NCI-H774 (cell line): ENCODE results near the gene SPTBN4.
"Not testable (repeated sequence)": the region's sequence is repeated elsewhere in the genome, so short reads cannot be mapped to it uniquely, and the experiment has no call there.

Experiments
- DNase-seq: peaks from one replicate; lab custom pipeline; 2025; lab: John Stamatoyannopoulos, UW

SPTBN4 gene

GRCh38 chr19:40441719-40442253 is 25.0 kb upstream of the SPTBN4 start:
- no peak for DNase-seq

- no peak for DNase-seq
These were observed 24.3 kb upstream of the SPTBN4 start for GRCh38 chr19:40442328-40443130.

DNA sequence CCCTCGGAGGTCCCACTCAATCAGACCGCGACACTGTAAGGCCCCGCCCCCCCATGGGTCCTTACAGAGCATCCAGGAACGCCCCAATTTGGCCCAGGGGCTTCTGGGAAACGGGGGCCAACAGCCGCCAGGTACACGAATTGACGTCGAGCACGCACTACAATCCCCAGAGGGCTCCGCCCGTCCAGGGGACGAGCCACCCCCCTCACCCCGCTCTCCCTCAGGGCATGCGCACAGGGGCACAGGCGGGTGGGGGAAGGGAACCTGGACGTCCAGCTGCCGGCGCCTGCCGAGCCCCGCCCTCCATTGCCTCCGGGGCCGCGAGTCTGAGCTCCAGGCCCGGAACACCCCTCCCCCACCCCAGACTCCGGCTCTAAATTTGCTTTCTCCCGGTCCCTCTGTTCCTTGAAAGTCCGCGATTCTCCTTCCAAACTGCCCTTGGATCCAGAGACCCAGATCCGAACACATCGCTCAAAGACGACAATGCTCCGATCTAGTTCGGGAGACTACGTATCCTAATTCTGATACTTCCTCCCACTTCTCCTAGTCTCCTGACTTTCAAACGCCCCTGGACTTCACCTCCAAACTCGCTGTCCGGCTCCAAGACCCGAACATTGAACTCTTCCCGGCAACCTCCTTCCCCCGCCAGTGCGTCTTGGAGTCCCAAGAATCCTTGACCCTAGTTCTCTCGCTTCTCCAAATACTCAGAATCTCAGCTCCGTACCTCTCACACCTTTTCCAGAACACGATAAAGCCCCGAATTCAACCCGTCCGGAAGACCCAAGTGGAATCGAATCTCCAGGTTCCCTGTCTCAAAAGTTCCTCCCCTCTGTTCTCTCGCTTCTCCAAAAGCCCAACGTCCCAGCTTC is 23.4 kb upstream of the SPTBN4 start:
- DNase-seq, result peak; percentile 98

GRCh38 chr19:40444000-40444824 is 22.6 kb upstream of the SPTBN4 start, which contains the start of gene SERTAD3:
SERTAD3 (minus strand) TSS chr19:40444335; CDS start chr19:40442080, 2,255 bp downstream.
- DNase-seq, result peak; percentile 92

DNA sequence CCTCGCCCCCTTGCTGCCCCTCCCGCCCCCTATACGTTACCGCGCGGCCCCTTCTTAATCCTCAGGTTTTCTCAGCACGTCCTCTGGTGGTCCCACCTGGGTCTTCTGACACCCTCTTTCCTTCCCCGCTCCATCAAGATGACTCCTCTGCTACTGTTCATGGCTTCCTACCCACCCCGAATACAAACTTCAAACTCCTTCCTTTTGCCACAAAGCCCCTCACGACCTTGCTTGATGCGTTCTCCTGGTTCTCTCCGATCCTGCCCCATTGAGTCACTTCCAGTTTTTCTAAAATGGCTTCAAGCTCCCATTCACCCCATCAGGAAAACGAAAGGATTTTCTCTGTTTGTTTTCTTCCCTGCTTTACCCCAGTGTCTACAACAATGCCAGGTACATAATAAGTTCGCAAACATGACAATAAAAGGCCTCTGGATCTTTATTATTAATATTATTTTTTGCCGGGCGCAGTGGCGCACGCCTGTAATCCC is 21.9 kb upstream of the SPTBN4 start:
- DNase-seq, result peak; percentile 69

- DNase-seq, result no peak
These were observed 21.0 kb upstream of the SPTBN4 start for GRCh38 chr19:40445780-40446262.

- DNase-seq, result no peak
These were observed 20.5 kb upstream of the SPTBN4 start for GRCh38 chr19:40446263-40446784.

- DNase-seq, result no peak
These were observed 17.3 kb upstream of the SPTBN4 start for GRCh38 chr19:40449506-40449905.

- DNase-seq, result no peak
These were observed 16.1 kb upstream of the SPTBN4 start for GRCh38 chr19:40450664-40451063.

- no peak for DNase-seq
These were observed 14.8 kb upstream of the SPTBN4 start for GRCh38 chr19:40452016-40452415.

GRCh38 chr19:40453151-40453735 is 13.6 kb upstream of the SPTBN4 start:
- DNase-seq, result no peak

- not testable (repeated sequence) for DNase-seq
These were observed 12.9 kb upstream of the SPTBN4 start for GRCh38 chr19:40453943-40454342.

DNA sequence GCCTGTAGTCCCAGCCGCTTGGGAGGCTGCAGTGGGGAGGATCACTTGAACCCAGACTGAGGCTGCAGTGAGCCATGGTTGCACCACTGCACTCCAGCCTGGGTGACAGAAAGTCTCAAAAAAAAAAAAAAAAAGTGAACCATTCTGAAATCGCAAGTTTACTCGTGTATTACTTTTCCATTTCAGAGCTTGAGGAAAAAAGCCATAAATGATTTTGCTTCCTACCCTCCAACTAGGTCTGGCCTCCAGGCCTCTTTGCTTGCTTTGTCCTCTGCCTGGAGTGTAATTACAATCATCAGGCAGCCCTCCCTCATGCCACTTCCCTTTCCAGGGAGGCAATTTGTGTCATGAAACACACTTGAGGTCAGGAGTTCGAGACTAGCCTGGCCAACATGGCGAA is 9.8 kb upstream of the SPTBN4 start:
- DNase-seq, result no peak

GRCh38 chr19:40457953-40458596 is 8.7 kb upstream of the SPTBN4 start:
- DNase-seq, result no peak

DNA sequence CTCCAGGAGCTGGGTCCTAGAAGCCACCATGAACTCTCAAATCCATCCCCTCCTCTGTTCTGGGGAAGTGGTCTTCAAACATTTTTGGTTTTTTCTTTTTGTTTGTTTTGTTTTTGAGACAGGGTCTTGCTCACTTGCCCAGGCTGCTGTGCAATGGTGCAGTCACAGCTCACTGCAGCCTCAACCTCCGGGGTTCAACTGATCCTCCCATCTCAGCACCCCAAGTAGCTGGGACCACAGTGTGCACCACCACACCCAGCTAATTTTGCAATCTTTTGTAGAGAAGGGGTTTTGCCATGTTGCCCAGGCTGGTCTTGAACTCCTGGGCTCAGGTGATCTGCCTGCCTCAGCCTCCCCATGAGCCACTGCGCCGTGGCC is 8.2 kb upstream of the SPTBN4 start:
- DNase-seq, result no peak

DNA sequence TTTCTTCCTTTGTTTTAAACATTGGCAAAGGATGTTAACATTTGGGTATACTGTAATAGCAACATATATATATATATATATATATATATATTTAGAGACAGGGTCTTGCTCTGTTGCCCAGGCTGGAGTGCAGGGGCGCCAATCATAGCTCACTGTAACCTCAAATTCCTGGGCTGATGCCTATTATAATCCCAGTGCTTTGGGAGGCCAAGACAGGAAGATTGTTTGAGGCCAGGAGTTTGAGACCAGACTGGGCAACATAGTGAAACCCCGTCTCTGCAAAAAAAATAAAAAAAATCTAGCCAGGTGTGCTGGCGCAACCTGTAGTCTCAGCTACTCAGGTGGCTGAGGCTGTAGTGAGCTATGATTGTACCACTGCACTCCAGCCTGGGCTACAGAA is 6.6 kb upstream of the SPTBN4 start:
- DNase-seq, result no peak

GRCh38 chr19:40461669-40462221 is 5.1 kb upstream of the SPTBN4 start:
- no peak for DNase-seq

GRCh38 chr19:40463587-40464037 is 3.2 kb upstream of the SPTBN4 start:
- DNase-seq, result not testable (repeated sequence)

GRCh38 chr19:40464059-40465024 is 2.5 kb upstream of the SPTBN4 start:
- peak; percentile 42 for DNase-seq
